ENCODE measurements around the gene ANKRD16. TPM values are rescaled to one million over a fixed set of nuclear protein-coding genes. Genes with fewer than 3 reads are reported as not detected.
"Not testable (repeated sequence)": the region's sequence is repeated elsewhere in the genome, so short reads cannot be mapped to it uniquely, and the experiment has no call there.

The ANKRD16 gene
- total RNA-seq, 1 donor from 2014 or later: 10.4 TPM

- no peak overlapping the region for H3K4me3 ChIP-seq
- intact Hi-C loops (cut with DNase I): no loop called here
- no peaks in the 10 kb centered on the region for H3K4me1 ChIP-seq
- H3K9me3 ChIP-seq: no peaks in the 10 kb centered on the region
- no peak for TF ChIP-seq CTCF (IDR thresholded peaks at IDR 0.05)
- no peaks in the 10 kb centered on the region for H3K27me3 ChIP-seq
- no peak overlapping the region for H3K27ac ChIP-seq
- H3K36me3 ChIP-seq: no peaks in the 10 kb centered on the region
- peak in 1 of 2 donors; percentile 50 for DNase-seq (ENCODE audit: low spot score in 2 of 2)
Observed at GRCh38 chr10:5830629-5831445, 58.9 kb downstream of the ANKRD16 start.

DNA sequence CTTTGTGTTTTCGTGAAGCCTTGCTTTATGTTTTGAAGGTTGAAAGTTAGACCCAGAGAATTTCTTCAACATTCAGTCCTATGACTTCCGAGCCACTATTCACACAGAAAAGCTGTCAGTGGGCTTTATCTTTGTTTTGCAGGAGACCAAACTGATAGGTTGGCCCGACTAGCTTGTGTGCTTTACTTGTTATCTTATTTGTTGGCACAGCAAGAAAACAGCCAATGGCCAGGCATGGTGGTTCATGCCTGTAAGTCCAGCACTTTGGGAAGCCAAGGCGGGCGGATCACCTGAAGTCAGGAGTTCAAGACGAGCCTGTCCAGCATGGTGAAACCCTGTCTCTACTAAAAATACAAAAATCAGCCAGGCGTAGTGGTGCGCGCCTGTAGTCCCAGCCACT is 60.4 kb downstream of the ANKRD16 start:
- Histone ChIP-seq H3K4me1 (no peaks in the 10 kb centered on the region), H3K27ac (no peak overlapping the region), H3K36me3 (no peaks in the 10 kb centered on the region), H3K27me3 (no peaks in the 10 kb centered on the region), H3K4me3 (no peak overlapping the region), H3K9me3 (no peaks in the 10 kb centered on the region)
- intact Hi-C loops (cut with DNase I): no loop called here
- DNase-seq (ENCODE audit: low spot score in 2 of 2): peak in 1 of 2 donors; percentile 31
- TF ChIP-seq CTCF (IDR thresholded peaks at IDR 0.05): no peak

DNA sequence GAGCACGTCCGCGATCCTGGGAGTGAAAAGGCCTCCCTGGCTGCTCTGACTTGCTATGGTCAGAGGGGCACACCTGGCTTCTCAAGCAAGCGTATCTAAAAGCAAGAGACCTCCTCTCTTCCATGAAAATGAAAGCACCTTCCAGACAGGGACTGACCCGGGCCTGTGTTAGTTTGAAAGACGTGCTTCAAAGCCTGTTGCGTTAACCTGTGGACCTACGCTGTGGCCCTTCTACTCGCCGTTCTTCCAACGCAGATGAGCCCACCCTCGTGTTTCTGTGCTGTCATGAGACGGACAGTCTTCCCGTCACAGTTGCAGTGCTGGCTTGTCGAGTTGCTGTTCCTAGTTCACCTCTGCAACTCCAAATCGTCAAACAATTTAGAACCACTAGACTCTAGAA is 61.0 kb downstream of the ANKRD16 start:
- Histone ChIP-seq H3K9me3 (no peaks in the 10 kb centered on the region), H3K27ac (no peak overlapping the region), H3K27me3 (no peaks in the 10 kb centered on the region), H3K4me1 (no peaks in the 10 kb centered on the region), H3K36me3 (no peaks in the 10 kb centered on the region), H3K4me3 (no peak overlapping the region)
- intact Hi-C loops (cut with DNase I): no loop called here
- peak in 1 of 2 donors; percentile 42 for DNase-seq (ENCODE audit: low spot score in 2 of 2)
- no peak for TF ChIP-seq CTCF (IDR thresholded peaks at IDR 0.05)

DNA sequence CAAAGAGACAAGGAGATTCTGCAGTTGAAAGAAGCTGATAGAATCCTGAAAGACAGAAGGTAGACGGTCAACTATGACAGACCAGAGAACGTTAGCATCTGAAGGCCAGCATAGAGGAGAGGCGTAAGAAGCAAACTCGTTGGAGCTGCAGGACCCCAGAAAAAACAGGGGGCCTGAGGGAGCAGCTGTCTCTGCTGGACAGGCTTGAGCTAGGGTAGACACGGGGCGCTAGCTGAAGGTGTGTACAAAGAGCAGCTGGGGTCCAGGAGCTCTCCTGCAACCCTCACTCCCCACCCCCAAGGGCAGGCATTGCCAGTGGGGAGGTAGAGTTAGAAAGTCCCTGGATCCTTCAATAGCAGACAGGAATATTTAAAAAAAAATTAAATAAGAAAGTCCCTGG is 61.9 kb downstream of the ANKRD16 start:
- H3K4me1 ChIP-seq: no peaks in the 10 kb centered on the region
- no peak overlapping the region for H3K4me3 ChIP-seq
- intact Hi-C loops (cut with DNase I): no loop called here
- H3K36me3 ChIP-seq: no peaks in the 10 kb centered on the region
- no peak overlapping the region for H3K27ac ChIP-seq
- DNase-seq (ENCODE audit: low spot score in 2 of 2): peak in 1 of 2 donors; percentile 37
- H3K27me3 ChIP-seq: no peaks in the 10 kb centered on the region
- H3K9me3 ChIP-seq: no peaks in the 10 kb centered on the region
- TF ChIP-seq CTCF (IDR thresholded peaks at IDR 0.05): no peak

- H3K4me3 ChIP-seq; H3K27me3 ChIP-seq; H3K9me3 ChIP-seq; H3K27ac ChIP-seq; H3K36me3 ChIP-seq; intact Hi-C loops (cut with DNase I); H3K4me1 ChIP-seq: not testable (repeated sequence)
- DNase-seq (ENCODE audit: low spot score in 2 of 2): peak in 1 of 2 donors; percentile 8
Observed at GRCh38 chr10:5826511-5826910, 63.2 kb downstream of the ANKRD16 start.

DNA sequence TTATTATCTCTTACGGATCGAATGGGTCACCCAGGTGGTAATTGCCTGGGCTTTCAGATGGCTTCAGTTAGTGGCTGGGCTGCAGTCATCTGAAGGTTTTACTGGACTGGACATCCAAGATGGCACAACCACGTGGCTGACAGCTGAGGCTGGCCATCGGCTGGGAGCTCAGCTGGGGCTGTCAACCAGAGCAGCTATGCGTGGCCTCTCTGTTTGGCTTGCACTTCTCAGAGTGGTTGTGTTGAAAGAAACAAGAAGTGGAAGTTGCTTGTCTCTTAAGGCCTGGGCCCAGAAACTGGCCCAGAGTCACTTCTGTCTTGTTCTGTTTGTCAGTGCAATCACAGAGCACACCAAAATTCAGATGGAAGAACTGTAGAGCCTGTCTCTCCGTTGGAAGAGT is 70.8 kb downstream of the ANKRD16 start:
- no peak for TF ChIP-seq CTCF (IDR thresholded peaks at IDR 0.05)
- Histone ChIP-seq H3K27ac (no peak overlapping the region), H3K9me3 (no peaks in the 10 kb centered on the region), H3K36me3 (no peaks in the 10 kb centered on the region), H3K27me3 (no peaks in the 10 kb centered on the region), H3K4me3 (no peak overlapping the region), H3K4me1 (peaks cover 0 to 9% of the 10 kb centered on the region in 2 donors)
- intact Hi-C loops (cut with DNase I): loop anchor here (10.0 kb wide), 1 partner anchor 374 kb away; no protein-coding TSS in a partner anchor
- no peak for DNase-seq (ENCODE audit: low spot score in 2 of 2)

Measured in ascending aorta (tissue), 2 donors.